Heart left ventricle (tissue), 13 donors: ENCODE results near the gene VAT1.

Source experiments
- POLR2A ChIP-seq, 2 donors: fragments of 450-650 bp; IDR thresholded peaks; one replicate each; pipeline ENCODE4 v1.6.1; 2017; ENCODE audit warnings: antibody characterized with exemption in 2 of 2, mild to moderate bottlenecking in 2 of 2, moderate library complexity in 2 of 2
- TF ChIP-seq, protein P1 (sequence below), 12 donors: fragments of 200-600 bp; sonication (generic) in 4 of 12; IDR thresholded peaks; one replicate each; pipeline versions ENCODE4 v1.5.0 to v1.8.0; 2018 to 2022; ENCODE audit warnings: antibody characterized with exemption in 12 of 12, mild to moderate bottlenecking in 5 of 12
- donor health status: ischemic (EF 13 %, LVEDD 7.1; RV severe dilation, severe dysfunction).
- donor health status: DM: no; HTN: yes; CAD: no.
- donor health status: DM: no; HTN: no; CAD: no.
- donor health status: ischemic (EF 25% LVEDD 6.9; RV normal size, moderate dysfunction).
- donor health status: ischemic (EF 25% LVEDD 5.7; RV mildly dilated, moderate dysfunction).
- donor health status: ischemic (EF 35%, LVEDD 5.7; RV mildly dilated, moderate dysfunction).
- donor health status: nonischemic (EF 11% LVEDD 7.7; RV severe dilation, severe dysfunction).
- donor health status: DM: yes; HTN: yes; CAD: no.
- donor health status: PGD.
- donor health status: ischemic (EF 29% LVEDD 5.4; RV normal size, mild dysfunction).
- donor health status: nonischemic (EF 23%, LVEDD 6.1; RV moderate dilation, normal function).

DNA sequence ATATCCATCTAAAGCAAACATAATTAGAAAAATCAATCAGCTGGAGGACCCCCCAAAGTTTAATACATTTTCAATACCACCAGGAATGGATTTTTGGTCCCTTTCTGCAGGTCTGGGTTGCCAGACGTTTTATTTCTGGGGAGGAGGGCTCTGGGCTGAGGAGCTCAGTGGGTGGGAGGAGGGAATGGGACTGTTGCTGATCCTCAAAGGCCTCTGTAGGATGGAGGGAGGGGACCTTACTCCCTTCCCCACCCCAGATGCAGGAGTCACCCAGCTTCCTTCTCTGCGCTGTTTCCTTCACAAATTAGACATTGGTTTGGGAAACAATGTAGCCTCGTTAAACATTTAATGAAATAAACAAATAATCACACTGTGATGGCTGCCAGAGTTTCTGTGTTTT is 9.5 kb upstream of the VAT1 start:
- TF ChIP-seq, protein P1, sequence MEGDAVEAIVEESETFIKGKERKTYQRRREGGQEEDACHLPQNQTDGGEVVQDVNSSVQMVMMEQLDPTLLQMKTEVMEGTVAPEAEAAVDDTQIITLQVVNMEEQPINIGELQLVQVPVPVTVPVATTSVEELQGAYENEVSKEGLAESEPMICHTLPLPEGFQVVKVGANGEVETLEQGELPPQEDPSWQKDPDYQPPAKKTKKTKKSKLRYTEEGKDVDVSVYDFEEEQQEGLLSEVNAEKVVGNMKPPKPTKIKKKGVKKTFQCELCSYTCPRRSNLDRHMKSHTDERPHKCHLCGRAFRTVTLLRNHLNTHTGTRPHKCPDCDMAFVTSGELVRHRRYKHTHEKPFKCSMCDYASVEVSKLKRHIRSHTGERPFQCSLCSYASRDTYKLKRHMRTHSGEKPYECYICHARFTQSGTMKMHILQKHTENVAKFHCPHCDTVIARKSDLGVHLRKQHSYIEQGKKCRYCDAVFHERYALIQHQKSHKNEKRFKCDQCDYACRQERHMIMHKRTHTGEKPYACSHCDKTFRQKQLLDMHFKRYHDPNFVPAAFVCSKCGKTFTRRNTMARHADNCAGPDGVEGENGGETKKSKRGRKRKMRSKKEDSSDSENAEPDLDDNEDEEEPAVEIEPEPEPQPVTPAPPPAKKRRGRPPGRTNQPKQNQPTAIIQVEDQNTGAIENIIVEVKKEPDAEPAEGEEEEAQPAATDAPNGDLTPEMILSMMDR (IDR thresholded peaks at IDR 0.05) = no peak
- TF ChIP-seq POLR2A (IDR thresholded peaks at IDR 0.05) = no peak
